Tibial nerve (tissue), 4 donors: ENCODE measurements around the gene EMX2.

ENCODE experiments used
- CTCF ChIP-seq, 5 experiments: fragments of 200-600 bp in 3 of 5; fragments of 450-650 bp in 2 of 5; sonication (generic) in 3 of 5; IDR thresholded peaks; one replicate each; pipeline ENCODE4 v1.5.1; 2016 to 2019; ENCODE audit warnings: antibody characterized with exemption in 5 of 5, mild to moderate bottlenecking in 3 of 5, moderate library complexity in 2 of 5
- EP300 ChIP-seq, 2 donors: sonication (generic); formaldehyde crosslinking; IDR thresholded peaks; one replicate each; pipeline ENCODE4 v1.6.1; 2017; ENCODE audit warnings: antibody characterized with exemption in 2 of 2, mild to moderate bottlenecking in 1 of 2
- POLR2A ChIP-seq, 2 donors: fragments of 450-650 bp; IDR thresholded peaks; one replicate each; pipeline ENCODE4 v1.6.1; 2017; ENCODE audit warnings: antibody characterized with exemption in 2 of 2, mild to moderate bottlenecking in 2 of 2, moderate library complexity in 2 of 2

GRCh38 chr10:117555017-117555416, 12.5 kb downstream of the EMX2 start:
- TF ChIP-seq CTCF (IDR thresholded peaks at IDR 0.05) (no peak), EP300 (IDR thresholded peaks at IDR 0.05) (no peak), POLR2A (IDR thresholded peaks at IDR 0.05) (no peak)
